HG03439 (cell line): ENCODE results near the gene OCA2.
"Not testable (repeated sequence)": the region's sequence is repeated elsewhere in the genome, so short reads cannot be mapped to it uniquely, and the experiment has no call there.

Source experiments
- ATAC-seq: cut with Tn5 transposase; IDR thresholded peaks from one replicate; pipeline ENCODE4 v1.9.1; 2021; ENCODE audit warnings: mild to moderate bottlenecking, moderate library complexity; ENCODE audit not compliant: unreplicated experiment

Gene OCA2

DNA sequence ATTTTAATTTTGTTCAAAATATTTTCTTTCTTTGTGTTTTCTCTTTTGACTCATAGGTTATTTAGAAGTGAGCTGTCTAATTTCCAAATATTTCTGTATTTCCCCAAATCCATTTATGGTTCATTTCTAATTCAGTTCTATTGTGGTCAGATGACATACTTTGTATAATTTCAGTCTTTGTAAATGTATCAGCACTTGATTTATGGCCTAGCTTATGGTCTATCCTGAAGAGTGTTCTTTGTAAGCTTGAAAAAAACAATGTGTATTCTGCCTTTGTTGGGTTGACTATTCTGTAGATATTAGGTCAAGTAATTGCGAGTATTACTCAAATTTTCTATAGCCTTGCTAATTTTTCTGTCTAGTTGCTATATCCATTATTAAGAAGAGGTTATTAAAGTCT, 311.2 kb downstream of the OCA2 start:
- no peak for ATAC-seq

DNA sequence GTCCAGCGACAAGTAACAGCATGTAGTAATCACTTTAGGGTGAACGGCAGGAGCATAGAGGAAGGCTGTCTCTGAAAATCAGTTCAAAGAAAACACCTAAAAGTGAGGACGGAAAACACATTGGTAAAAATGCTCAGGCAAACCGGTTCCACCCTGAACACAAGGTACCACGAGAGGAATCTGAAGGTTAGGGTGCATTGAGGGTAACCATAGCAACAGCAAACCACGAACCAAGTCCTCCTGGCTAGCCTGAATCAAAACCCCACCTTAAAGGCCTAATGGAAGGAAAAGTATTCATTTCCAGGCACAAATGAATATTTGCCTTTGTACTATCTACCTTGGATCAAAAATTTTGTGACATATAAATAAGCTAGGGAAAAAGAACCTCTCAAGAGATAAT, 315.0 kb downstream of the OCA2 start:
- ATAC-seq = no peak

DNA sequence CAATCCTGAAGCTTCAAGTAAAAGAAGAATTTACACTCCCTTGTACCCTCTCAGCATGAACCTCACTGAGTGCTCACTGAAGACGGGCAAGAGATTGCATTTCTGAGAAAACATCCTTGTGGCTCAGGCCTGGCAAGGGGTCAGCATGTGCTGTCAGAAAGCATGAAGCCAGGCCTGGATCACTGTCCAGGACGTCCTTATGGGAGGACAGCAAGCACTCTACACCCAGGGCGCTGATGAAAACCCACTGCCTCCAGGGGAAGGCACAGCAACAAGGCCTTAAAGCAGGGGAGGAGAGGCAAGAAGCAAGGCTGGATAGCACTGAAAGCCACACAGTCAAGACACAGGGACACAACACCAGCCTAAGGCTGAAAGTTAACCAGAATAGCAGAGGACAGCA, 315.4 kb downstream of the OCA2 start:
- ATAC-seq = no peak

DNA sequence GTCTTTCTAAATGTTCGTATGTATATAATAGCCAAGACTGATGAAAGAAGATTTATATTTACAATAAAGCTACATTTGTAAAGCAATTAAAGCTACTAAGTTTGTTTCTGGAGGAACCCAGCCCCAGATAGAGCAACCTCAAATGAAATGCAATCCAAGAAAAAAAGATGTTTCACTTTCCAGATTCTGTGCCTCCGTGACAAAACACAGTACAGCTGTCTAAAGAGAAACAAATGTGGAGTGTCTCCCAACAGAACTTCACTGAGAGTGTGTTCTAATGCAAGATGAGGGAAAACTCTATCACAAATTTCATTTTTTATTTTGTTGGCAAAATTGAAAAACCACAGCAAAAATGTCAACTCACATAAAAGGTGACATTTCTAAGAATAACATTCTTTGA, 317.0 kb downstream of the OCA2 start:
- no peak for ATAC-seq

DNA sequence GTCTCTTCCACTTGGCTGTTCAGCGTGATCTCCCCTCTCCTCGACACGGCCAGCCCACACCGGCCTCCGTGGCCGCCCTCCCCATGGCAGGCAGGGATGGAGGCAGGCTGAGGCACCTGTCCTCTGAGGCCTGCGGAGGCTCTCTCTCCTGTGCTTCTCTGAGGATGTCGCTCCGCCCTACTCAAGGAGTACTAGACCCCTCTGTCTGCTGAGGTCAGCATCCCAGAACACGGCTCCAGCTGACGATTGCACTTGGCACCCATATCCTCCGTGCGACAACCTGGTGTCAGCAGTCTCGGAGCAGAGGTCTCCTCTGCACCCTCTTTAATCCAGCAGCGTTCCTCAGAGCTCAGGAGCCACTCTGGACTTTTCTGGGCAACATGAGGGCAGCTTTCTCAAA, 322.6 kb downstream of the OCA2 start:
- no peak for ATAC-seq

DNA sequence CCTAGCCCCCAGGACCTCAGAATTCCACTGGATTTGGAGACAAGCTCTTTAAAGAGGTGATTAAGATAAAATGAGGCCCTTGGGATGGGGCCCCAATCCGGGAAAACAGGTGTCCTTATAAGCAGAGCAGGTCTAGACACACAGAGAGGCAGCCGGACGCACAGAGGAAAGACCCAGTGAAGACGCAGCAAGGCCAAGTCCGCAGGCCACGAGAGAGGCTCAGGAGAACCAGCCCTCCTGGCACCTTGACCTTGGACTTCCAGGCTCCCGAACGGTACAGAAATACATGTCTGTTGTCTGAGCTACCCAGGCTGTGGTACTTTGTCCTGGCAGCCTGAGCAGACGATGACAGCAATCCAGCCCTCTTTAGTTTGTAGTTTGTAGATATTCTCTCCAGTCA, 324.5 kb downstream of the OCA2 start:
- ATAC-seq = no peak

DNA sequence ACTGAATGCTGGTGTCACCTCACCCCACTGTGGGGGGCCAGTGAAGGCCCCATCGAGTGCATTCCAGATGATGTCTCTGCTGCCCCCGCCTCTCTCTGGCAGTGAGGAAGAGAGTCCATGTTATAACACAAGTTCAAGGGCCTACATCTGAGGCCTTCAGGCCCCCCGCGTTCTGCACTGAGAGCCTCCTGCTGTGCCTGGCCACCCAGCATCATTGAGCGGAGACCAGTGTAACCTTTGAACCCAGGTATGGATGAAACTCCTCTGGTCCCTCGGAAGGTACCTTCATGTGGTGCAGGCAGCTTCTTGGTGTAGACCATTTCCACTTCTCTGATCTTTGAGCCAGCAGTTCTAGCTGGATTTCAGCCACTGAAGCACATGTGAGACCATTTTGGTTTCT, 324.9 kb downstream of the OCA2 start:
- no peak for ATAC-seq

DNA sequence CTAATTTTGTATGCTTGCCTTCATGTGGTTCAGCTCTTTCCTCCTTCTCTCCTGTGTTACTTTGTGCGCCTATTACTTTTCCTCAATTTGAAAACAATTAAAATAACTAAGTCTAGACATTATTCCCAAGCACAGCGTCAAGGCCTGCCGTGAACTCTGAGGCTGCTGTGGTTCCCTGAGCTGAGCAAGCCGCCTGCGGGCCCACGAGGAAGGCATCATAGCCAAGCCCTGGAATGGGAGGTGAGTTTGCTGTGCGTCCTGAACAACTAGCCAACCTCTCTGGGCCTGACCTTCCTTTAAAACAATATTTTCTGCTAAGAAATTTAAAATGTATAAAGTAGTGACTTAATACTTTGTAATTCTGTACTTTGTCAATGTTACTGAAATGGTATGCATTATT, 327.2 kb downstream of the OCA2 start:
- ATAC-seq = no peak

DNA sequence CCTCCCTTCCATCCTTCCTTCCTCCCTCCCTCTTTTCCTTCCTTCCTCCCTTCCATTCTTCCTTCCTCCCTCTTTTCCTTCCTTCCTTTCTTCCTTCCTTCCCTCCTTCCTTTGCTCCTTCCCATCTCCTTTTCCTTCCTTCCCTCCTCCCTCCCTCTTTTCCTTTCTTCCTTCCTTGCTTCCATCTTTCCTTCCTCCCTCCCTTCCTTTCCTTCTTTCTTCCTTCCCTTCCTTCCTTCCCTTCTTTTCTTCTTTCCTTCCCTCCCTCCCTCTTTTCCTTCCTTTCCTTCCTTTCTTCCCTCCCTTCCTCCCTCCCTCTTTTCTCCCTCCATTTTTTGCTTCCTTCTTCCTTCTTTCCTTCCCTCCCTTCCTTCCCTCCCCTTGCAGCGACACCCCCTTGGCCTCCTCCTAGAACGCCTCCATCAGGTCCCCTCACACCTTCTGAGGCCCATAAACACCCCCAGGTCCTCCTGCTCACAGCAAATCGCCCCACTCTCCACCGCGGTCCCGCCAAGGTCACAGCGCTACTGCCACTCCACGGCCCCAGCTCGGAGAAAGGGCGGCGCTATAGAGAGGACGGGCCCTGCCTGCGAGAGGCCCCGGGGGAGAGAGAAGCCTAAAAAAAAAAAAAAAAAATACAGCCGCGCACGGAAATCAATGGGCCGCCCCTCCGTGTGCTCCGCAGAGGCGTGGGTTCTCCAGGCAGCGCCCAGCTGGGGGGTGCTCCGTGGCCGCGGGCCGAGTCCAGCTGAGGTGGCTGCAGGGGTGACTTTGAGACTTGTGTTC, 328.2 kb downstream of the OCA2 start:
- ATAC-seq = no peak

DNA sequence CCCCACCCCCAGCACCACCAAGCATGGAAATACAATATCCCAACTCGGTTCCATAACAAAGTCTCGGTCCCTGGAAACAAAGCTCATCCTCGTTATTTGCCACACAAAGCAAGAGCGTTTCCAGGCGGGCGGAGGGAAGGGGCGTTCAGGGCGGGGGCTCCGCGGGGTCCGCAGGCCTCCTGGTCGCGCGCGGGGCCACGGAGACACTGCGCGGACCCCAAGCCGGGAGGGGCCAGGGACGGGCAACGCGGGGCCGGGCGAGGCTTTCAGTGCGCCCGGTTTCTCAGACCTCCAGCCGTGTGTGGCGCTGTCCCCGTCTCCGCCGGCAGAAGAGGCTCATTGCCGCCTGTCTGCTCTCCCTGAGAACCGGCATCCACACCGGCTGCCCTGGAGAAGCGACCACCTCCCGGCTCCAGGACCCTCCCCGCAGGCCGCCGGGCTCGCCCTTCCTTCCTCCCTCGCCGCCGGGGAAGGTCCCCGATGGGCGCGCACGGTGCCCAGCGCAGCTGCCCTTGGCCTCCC, 329.0 kb downstream of the OCA2 start:
- no peak for ATAC-seq

DNA sequence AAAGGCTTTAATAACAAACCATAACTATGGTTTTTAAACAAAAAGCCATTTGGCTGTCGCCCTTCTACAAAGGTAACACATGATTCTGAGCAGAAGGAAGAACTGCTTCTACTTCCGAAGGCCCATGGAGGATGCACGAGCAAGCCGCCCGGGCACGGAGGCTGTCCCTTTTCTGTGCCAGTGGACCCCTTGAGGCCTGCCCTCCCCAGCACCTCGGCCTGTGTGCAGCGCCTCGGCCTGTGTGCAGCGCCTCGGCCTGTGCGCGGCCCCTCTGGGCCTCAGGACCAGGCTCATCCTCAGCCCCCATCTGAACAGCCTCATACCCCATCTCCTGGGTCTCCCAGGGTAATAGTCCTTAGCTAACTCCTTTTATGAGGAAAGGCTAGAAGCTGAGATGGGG, 329.5 kb downstream of the OCA2 start:
- ATAC-seq = no peak

DNA sequence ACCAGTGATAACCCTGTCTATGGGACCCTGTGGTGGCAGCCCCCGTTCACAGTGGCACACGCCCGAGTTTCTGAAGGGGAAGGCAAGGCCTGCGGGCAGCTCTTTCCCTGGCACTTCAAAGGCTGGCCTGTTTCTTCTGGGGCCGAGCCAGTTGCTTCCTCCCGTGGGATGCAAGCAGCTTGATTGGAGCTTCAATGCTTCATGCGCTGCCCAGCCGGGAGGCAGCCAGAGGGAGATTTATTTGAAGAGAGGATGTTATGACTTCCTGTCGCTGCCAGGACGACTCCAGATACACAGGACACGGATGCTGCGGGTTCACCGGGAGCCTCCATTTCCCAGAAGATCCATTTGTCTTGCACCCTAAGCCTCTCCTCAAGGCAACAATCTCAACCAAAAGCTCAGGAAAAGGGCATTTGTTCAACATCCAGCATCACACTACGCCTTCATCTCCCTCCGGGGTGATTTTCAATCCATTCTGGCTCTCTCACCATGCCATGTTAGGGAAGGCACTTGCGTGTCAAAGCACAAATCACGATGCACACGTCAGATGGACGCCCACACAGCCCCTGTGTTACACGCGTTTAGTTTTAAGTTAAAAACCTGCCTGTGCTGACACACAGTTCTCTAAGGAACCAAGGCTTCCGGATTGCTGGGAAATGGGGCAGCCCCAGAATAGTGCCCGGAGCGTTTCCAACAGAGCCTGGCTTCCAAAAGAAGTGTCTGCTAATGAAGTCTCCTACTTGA, 330.2 kb downstream of the OCA2 start:
- no peak for ATAC-seq

DNA sequence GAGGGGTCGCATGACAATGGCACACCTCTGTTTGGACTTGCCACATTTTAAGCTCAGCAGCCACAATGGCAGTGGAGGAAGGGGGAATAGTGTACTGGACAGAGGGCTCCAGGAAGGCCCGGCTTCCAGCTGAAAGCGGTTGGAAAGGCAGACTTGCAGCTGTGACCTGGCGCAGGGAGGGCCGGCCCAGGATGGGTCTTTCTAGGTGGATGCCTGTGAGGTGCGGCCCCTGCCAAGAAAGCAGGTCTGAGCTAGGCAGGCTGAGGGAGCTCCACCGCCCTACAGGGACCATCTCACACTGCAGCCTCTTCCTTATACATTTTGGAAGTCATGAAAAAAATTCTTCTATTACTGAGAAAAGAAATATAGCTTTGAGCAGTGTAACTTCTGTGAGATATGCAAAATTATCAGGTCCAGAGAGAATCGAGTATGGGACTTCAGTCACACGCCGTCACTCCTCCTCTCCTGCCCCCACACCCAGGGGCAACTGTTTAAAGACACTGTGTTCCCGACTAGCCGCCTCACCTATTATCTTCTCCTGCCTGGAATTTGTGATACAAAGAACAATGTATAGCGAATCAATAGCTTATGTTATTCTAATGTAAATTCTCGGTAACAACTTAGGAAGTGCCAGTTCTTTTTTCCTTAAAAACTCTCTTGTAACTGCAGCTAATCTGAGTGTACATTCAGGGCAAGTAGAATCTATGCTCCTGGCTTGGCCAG, 331.0 kb downstream of the OCA2 start:
- ATAC-seq = no peak

DNA sequence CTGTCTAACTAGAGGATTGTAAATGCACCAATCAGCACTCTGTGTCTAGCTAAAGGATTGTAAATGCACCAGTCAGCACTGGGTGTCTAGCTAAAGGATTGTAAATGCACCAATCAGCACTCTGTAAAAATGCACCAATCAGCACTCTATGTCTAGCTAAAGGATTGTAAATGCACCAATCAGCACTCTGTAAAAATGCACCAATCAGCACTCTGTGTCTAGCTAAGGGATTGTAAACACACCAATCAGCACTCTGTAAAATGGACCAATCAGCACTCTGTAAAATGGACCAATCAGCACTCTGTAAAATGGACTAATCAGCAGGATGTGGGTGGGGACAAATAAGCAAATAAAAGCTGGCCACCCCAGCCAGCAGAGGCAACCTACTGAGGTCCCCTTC, 331.7 kb downstream of the OCA2 start:
- ATAC-seq = not testable (repeated sequence)

DNA sequence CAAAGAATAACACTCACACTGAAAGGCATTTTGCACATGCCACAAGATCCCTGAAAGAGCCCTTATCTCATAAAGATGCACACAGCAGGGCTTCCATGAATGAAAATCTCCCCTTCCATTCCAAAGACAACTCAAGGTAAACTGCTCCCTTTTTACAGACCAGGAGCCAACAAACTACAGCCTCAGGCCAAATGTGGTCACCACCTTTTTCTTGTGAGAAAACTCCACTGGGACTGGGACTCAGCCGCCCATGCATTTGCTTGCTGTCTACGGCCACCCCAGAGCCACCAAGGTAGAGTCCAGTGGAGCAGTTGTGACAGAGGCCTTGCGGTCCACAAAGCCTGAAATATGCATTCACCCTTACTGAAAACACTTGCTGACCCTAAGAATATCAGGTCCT, 334.8 kb downstream of the OCA2 start:
- no peak for ATAC-seq

DNA sequence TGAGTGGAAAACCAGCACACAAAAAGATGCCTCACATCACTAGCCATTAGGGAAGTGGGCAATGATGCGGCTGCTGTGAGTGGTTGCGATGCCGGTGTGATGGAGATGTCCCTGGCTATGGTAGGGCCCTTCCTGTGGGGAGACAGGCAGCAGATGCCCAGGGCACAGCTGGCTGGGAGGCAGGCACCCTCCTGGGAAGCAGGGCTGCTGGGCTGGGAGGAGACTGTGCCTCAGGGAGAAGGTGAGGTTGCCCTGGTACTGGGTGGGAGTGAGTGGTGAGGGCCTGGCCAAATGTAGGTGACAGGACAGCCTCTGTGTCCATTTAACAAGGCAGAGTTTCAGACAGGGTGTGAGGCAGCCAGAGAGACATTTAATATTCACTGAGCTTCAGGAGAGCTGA, 335.6 kb downstream of the OCA2 start:
- ATAC-seq = no peak

DNA sequence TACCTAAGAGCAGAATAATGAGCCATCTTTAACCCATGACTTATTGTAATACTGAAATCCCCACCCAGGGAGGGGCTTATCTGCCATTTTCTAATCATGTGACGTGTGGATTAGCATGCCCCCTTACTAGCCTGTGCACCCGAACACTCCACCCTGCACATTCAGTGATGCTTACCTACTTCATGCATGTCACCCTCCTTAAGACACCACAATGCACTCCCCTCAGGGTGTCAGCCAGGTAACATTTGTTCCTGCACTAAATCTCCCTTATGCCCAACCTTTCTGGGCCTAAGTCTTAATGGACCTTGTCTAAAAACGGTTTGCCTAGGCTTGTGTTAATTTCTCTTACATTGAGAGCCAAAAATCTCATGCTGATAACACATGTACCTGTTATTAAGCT, 336.6 kb downstream of the OCA2 start:
- no peak for ATAC-seq

DNA sequence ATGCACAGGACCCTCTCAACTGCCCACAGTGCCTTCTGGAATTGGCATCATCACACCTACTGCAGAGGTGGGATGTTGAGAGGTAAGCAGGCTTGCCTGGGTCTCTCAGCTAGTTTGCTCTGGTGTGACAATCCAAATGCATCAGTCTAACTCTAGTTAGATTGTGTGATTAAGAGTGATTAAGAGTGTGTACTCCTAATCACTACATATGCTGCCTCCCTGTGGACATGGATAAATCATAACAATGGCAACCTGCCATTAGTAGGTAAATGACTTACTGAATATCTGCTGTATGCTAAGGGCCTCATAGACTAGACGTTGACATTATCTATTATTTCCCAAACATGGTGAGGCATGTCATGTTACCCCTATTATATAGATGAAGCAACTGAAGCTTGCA, 342.1 kb downstream of the OCA2 start:
- no peak for ATAC-seq

DNA sequence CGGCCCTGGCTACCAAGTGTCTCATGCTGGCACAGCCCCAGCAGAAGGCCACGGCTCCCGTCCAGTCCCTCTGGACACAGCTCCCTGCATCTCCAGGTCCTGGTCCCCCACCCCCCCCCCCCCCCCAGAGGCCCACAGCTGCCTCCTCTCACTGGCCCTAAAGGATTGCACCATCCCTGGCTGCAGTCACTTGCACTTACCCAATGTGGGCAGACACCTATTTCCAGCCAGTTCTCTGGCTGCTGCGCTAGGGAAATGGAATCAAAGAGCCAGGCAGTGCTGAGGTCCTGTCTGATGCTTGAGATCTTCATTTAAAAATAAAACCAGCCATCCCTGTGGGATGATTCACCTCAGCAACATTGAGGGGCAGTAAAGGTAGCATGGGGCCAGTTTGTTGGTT, 346.4 kb downstream of the OCA2 start:
- no peak for ATAC-seq

DNA sequence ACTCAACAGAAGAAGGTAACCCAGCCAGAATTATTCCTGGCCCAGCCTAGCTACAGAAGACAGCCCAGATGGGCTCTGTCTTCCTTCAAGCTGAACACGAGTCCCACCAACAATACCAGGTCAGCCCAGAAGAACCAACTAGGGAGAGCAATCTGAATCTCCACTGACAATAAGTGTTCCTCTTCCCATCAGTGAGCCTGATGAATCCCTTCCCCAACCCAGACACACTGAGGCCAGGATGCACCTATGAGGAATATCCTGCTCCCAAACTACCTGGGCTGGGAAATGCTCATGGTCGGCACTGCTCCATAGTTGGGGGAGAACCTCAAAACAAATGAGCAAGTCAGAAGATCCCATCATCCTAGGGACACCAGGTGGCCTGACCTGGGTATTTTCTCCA, 351.1 kb downstream of the OCA2 start:
- ATAC-seq = no peak

DNA sequence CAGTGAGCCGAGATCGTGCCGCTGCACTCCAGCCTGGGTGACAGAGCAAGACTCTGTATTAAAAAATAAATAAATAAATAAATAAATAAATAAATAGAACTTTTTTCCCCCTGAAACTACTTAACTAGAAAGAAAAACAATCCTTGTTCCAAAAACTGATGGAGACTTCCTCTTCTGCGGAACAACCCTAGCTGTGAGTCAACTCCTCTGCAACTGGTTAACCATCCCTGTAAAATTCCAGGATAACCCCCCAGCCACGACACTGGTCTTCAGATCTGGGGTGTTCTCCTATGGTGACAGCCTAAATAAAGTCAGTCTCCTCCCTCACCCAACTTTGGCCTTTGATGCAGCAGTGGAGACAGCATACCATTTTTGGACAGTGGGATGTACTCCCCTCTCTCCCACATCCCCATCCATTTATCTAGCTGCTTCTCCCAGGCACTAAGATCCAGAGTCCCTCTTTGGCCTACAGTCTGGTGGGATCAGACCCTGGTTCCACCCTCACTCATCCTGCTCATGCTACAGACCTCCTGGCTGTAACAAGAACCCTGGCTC, 352.6 kb downstream of the OCA2 start:
- no peak for ATAC-seq
